Measurements from ENCODE around the gene VPS13D.

Gene VPS13D

DNA sequence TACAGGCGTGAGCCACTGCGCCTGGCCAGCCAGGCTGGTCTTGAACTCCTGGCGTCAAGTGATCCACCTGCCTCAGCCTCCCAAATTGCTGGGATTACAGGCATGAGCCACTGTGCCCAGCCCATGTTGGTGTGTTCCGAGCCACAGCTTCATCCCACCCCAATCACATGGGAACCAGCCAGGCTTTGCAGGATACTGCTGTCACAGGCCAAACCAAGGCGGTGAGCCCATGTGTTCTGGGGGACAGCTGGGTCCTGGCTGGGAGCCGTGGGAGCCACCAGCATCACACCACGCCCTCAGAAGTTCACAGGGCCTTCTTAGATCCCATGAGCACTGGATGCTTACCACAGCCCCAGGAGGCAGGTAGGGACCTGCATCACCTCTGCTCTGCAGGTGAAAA is 331.3 kb downstream of the VPS13D start:
- H3K9me3 Mint-ChIP-seq, result peaks cover 11% of the 10 kb centered on the region
- H3K27ac Mint-ChIP-seq, result no peak overlapping the region
- no peak overlapping the region for H3K4me3 Mint-ChIP-seq
- H3K4me1 Mint-ChIP-seq, result no peaks in the 10 kb centered on the region
- DNase-seq (ENCODE audit: low spot score in 2 of 2) (no peak), ATAC-seq (ENCODE audit: low read depth) (no peak)
- H3K27me3 Mint-ChIP-seq, result peaks cover 4% of the 10 kb centered on the region
- peaks cover 8% of the 10 kb centered on the region for H3K36me3 Mint-ChIP-seq

Data from memory B cell (primary cell).